Transverse colon (tissue), 4 donors: ENCODE measurements around the gene AKR1B15. TPM values are rescaled to one million over a fixed set of nuclear protein-coding genes. Genes with fewer than 3 reads are reported as not detected.

Experiments
- DNase-seq: peaks from one replicate; pipeline ENCODE4 v3.0.0-alpha.2; 2019
- H3K27ac ChIP-seq, 4 donors: fragments of 200-600 bp; sonication (generic); 2 replicates each; pipeline ENCODE4 v1.5.1; 2016 to 2018; ENCODE audit warnings: inconsistent platforms in 4 of 4
- H3K27me3 ChIP-seq: fragments of 200-600 bp; sonication (generic); 2 replicates; pipeline ENCODE4 v1.5.1; 2017; ENCODE audit warnings: inconsistent platforms
- H3K36me3 ChIP-seq, 4 donors: fragments of 200-600 bp; sonication (generic); 2 replicates each; pipeline ENCODE4 v1.5.1; 2017 to 2019; ENCODE audit warnings: inconsistent platforms in 4 of 4
- H3K4me1 ChIP-seq, 4 donors: fragments of 200-600 bp; sonication (generic); 2 replicates each; pipeline ENCODE4 v1.5.1; 2017 to 2020; ENCODE audit warnings: inconsistent platforms in 4 of 4
- H3K4me3 ChIP-seq, 4 donors: fragments of 200-600 bp; sonication (generic); 1 replicate in 1 of 4; 2 replicates in 3 of 4; pipeline versions ENCODE4 v1.5.1 to v1.6.1; 2017 to 2019; ENCODE audit warnings: inconsistent platforms in 4 of 4
- H3K9me3 ChIP-seq, 2 donors: fragments of 200-600 bp; sonication (generic); 2 replicates each; pipeline ENCODE4 v1.5.1; 2017 to 2019; ENCODE audit warnings: inconsistent platforms in 2 of 2
- EP300 ChIP-seq: sonication (generic); formaldehyde crosslinking; IDR thresholded peaks from one replicate; pipeline ENCODE4 v1.6.1; 2017; ENCODE audit warnings: antibody characterized with exemption, low read depth
- POLR2A ChIP-seq: fragments of 450-650 bp; IDR thresholded peaks from one replicate; pipeline ENCODE4 v1.6.1; 2016; ENCODE audit warnings: antibody characterized with exemption, mild to moderate bottlenecking, moderate library complexity
- POLR2AphosphoS5 ChIP-seq, 3 donors: sonication (generic); formaldehyde crosslinking; IDR thresholded peaks; one replicate each; pipeline ENCODE4 v1.6.1; 2016; ENCODE audit warnings: antibody characterized with exemption in 3 of 3
- WGBS, 2 donors: methylation state at CpG; one replicate each; pipeline ENCODE4 v1.1.5; 2018; ENCODE audit warnings: low coverage in 1 of 2; 5-methylcytosine and 5-hydroxymethylcytosine counted together
- in situ Hi-C, 4 donors: fragments of 200-750 bp; cut with MboI; loops; one replicate each; pipeline versions ENCODE4 v1.15.0 to v1.15.1; 2017; ENCODE audit warnings: low sequenced_read_pairs in 3 of 4, low pct_ligation_motif_present in 1 of 4, low pct_unique_long_range_greater_than_20kb in 1 of 4
- intact Hi-C: fragments of 100-400 bp; cut with DNase I; formaldehyde crosslinking; loops from one replicate; pipeline ENCODE4 v1.15.1; 2023; ENCODE audit warnings: low total_unique reads
- total RNA-seq, 4 donors: library from RNA; depleted of rRNA; stranded (reverse); fragments of >200 nt; gene quantifications; one replicate each; pipeline ENCODE4 v1.1.0, GENCODE V29; 2016
- TF ChIP-seq, protein P1 (sequence below), 5 experiments: fragments of 200-600 bp in 3 of 5; fragments of 450-650 bp in 2 of 5; sonication (generic) in 3 of 5; IDR thresholded peaks; 1 replicate in 2 of 5; 2 replicates in 3 of 5; pipeline ENCODE4 v1.5.1; 2016 to 2017; ENCODE audit warnings: antibody characterized with exemption in 5 of 5, inconsistent platforms in 3 of 5, mild to moderate bottlenecking in 2 of 5, moderate library complexity in 1 of 5

Gene AKR1B15
- total RNA-seq, result under 1 TPM in 1 of 4 donors, not detected in 3; 0.48 TPM

DNA sequence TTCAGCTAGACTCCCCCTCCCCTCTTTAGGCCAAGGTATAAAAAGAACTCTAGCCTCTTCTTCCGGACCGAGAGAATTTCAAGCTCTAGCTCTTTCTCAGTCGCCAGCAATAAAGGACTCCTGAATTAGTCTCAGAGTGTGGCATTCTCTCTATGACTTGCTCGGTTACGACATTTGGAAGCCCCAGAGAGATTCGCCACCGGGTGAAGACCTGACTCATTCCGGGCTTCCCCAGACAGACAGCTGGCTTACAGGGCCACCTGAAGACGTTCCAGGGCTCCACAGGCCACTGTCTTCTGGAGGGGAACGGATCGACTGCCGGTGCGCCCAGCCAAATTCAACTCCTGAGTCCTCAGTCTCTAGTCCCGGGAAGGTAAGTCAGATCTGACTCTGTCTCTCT is at the start of gene AKR1B15:
Gene AKR1B15, plus strand, starts transcription at position 234 of the 400 bp plus-strand sequence. CDS start 15,510 bp downstream, outside the sequence.
- TF ChIP-seq EP300 (no peak), POLR2A (no peak), POLR2AphosphoS5 (IDR thresholded peaks at IDR 0.05) (no peak)
- TF ChIP-seq, protein P1, sequence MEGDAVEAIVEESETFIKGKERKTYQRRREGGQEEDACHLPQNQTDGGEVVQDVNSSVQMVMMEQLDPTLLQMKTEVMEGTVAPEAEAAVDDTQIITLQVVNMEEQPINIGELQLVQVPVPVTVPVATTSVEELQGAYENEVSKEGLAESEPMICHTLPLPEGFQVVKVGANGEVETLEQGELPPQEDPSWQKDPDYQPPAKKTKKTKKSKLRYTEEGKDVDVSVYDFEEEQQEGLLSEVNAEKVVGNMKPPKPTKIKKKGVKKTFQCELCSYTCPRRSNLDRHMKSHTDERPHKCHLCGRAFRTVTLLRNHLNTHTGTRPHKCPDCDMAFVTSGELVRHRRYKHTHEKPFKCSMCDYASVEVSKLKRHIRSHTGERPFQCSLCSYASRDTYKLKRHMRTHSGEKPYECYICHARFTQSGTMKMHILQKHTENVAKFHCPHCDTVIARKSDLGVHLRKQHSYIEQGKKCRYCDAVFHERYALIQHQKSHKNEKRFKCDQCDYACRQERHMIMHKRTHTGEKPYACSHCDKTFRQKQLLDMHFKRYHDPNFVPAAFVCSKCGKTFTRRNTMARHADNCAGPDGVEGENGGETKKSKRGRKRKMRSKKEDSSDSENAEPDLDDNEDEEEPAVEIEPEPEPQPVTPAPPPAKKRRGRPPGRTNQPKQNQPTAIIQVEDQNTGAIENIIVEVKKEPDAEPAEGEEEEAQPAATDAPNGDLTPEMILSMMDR (IDR thresholded peaks at IDR 0.05), result no peak
- Histone ChIP-seq H3K36me3 (no peaks in the 10 kb centered on the region), H3K4me3 (no peak within 1 kb of the TSS), H3K4me1 (peaks cover 0 to 10% (median 3%) of the 10 kb centered on the region in 4 donors), H3K27me3 (no peaks in the 10 kb centered on the region), H3K27ac (no peak within 1 kb of the TSS), H3K9me3 (no peaks in the 10 kb centered on the region)
- intact Hi-C loops (loop anchor here (5.0 kb wide), 1 partner anchor 1423 kb away; no protein-coding TSS in a partner anchor), in situ Hi-C loops (loop anchor here in 1 of 4 donors (25.0 kb wide), 1 partner anchor 112 kb away; no protein-coding TSS in a partner anchor)
- WGBS, 2 donors, result 78 to 96% methylated on average over 3 to 14 of the region's 14 CpGs
- no peak for DNase-seq

DNA sequence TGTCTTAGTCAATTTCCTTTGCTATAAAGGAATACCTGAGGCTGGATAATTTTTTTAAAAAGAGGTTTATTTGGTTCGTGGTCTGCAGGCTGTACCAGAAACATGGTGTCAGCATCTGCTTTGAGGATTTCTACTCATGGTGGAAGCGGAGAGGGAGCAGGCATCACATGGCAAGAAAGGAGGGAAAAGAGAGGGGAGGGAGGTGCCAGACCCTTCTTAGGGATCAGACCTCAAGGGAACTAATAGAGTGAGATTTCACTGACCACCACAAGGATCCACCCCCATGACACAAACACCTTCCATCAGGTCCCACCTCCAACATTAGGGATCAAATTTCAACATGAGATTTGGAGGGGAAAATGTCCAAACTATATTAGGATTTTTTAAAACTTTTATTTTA is 48.5 kb upstream of the AKR1B15 start:
- WGBS, 2 donors, result 86% methylated on average over 2 of the region's 2 CpGs; no CpG with 5 or more reads in 1 of the 2 donors
- Histone ChIP-seq H3K27me3 (no peaks in the 10 kb centered on the region), H3K9me3 (no peaks in the 10 kb centered on the region), H3K4me1 (no peaks in the 10 kb centered on the region), H3K27ac (no peak overlapping the region), H3K4me3 (no peak overlapping the region), H3K36me3 (no peaks in the 10 kb centered on the region)
- in situ Hi-C loops (loop anchor here in 1 of 4 donors (10.0 kb wide), 1 partner anchor 56 kb away; no protein-coding TSS in a partner anchor), intact Hi-C loops (no loop called here)
- DNase-seq, result no peak
- TF ChIP-seq EP300, result no peak
- TF ChIP-seq, protein P1 (IDR thresholded peaks at IDR 0.05), result no peak
- no peak for TF ChIP-seq POLR2A
- TF ChIP-seq POLR2AphosphoS5 (IDR thresholded peaks at IDR 0.05), result no peak

DNA sequence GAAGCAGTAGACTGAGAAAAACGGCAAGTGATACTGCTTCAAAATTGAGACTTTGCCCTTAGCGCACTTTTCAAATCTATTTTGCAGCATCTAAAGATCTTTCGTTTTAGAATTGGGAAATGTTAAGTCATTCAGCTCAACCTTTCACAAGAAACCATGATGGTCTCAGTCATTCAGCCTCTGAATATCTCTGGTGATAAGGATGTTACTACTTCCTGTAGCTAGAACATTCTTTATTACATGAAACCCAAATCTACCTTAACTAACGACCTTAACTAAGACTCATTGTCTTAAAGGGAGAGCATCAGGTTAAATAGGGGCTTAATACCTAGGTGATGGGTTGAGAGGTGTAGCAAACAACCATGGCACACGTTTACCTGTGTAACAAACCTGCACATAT is 47.9 kb upstream of the AKR1B15 start:
- no peak for DNase-seq
- in situ Hi-C loops, result loop anchor here in 1 of 4 donors (10.0 kb wide), 1 partner anchor 56 kb away; no protein-coding TSS in a partner anchor
- no peak overlapping the region for H3K4me3 ChIP-seq
- 56 to 64% methylated on average over 5 of the region's 5 CpGs for WGBS, 2 donors
- intact Hi-C loops, result no loop called here
- H3K9me3 ChIP-seq, result no peaks in the 10 kb centered on the region
- TF ChIP-seq EP300 (no peak), POLR2A (no peak), POLR2AphosphoS5 (IDR thresholded peaks at IDR 0.05) (no peak)
- TF ChIP-seq, protein P1 (IDR thresholded peaks at IDR 0.05), result no peak
- no peaks in the 10 kb centered on the region for H3K4me1 ChIP-seq
- no peaks in the 10 kb centered on the region for H3K36me3 ChIP-seq
- H3K27me3 ChIP-seq, result no peaks in the 10 kb centered on the region
- no peak overlapping the region for H3K27ac ChIP-seq

DNA sequence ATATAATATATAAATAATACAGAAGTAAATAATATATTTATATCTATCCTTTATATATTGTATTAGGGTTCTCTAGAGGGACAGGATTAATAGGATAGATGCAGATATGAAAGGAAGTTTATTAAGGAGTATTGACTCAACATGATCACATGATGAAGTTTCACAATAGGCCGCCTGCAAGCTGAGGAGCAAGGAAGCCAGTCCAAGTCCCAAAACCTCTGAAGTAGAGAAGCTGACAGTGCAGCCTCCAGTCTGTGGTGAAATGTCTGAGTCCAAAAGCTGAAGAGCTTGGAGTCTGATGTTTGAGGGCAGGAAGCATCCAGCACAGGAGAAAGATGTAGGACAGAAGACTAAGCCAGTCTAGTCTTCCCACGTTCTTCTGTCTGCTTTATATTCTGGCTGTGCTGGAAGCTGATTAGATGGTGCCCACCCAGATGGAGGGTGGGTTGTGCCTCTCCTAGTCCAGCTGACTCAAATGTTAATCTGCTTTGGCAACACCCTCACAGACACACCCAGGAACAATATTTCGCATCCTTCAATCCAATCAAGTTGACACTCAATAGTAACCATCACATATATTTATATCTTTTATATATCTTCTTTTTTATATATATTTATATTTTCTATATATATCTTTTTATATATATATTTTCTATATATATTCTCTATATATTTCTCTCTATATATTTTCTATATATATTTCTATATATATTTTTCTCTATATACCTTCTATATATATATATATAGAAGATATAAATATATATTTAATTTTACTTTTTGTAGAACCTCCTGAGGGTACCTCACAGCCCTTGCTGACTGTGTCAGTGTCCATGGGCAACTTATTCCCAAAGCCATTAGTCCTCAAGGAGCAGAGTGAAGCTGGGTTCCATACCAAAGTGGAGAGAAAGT is 46.2 kb upstream of the AKR1B15 start:
- no peaks in the 10 kb centered on the region for H3K4me1 ChIP-seq
- DNase-seq, result peak; percentile 18

More for the DNA sequence above, 46.2 kb upstream of the AKR1B15 start:
- intact Hi-C loops (no loop called here), in situ Hi-C loops (loop anchor here in 1 of 4 donors (10.0 kb wide), 1 partner anchor 58 kb away; no protein-coding TSS in a partner anchor)
- no peak overlapping the region for H3K4me3 ChIP-seq
- H3K27me3 ChIP-seq, result no peaks in the 10 kb centered on the region
- 64 to 90% methylated on average over 3 of the region's 3 CpGs for WGBS, 2 donors
- TF ChIP-seq EP300, result no peak
- TF ChIP-seq, protein P1 (IDR thresholded peaks at IDR 0.05), result no peak
- no peak for TF ChIP-seq POLR2A
- no peak for TF ChIP-seq POLR2AphosphoS5 (IDR thresholded peaks at IDR 0.05)
- no peaks in the 10 kb centered on the region for H3K36me3 ChIP-seq
- H3K9me3 ChIP-seq, result no peaks in the 10 kb centered on the region
- no peak overlapping the region for H3K27ac ChIP-seq
